GM10266 (cell line): ENCODE measurements around the gene AFP.

ENCODE experiments used
- DNase-seq: peaks from one replicate; pipeline ENCODE4 v3.0.0; 2012; ENCODE audit errors: extremely low spot score
- TF ChIP-seq, protein P1 (sequence below): IDR thresholded peaks from 2 replicates; pipeline ENCODE4 v1.5.1; 2012; ENCODE audit warnings: mild to moderate bottlenecking, low read depth; ENCODE audit not compliant: control insufficient read depth, insufficient read depth; ENCODE audit errors: missing control alignments

AFP gene

DNA sequence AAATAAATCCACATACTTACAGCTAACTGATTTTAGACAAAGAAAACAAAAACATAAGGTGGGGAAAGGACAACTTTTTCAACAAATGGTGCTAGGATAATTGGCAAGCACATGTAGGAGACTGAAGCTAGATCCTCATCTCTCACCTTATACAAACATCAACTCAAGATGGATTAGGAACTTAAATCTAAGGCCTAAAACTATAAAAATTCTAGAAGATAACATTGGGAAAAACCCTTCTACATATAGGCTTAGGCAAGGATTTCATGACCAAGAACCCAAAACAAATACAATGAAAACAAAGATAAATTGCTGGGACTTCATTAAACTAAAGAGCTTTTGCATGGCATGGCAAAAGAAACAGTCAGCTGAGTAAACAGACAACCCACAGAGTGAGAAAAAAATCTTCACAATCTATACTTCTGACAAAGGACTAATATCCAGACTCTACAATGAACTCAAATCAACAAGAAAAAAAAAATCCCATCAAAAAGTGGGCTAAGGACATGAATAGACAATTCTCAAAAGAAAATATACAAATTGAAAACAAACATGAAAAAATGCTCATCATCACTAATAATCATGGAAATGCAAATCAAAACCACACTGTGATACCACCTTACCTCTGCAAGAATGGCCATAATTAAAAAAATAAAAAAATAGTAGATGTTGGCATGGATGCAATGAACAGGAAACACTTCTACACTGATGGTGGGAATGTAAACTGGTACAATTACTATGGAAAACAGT lies 14.1 kb upstream of the AFP start:
- TF ChIP-seq, protein P1, sequence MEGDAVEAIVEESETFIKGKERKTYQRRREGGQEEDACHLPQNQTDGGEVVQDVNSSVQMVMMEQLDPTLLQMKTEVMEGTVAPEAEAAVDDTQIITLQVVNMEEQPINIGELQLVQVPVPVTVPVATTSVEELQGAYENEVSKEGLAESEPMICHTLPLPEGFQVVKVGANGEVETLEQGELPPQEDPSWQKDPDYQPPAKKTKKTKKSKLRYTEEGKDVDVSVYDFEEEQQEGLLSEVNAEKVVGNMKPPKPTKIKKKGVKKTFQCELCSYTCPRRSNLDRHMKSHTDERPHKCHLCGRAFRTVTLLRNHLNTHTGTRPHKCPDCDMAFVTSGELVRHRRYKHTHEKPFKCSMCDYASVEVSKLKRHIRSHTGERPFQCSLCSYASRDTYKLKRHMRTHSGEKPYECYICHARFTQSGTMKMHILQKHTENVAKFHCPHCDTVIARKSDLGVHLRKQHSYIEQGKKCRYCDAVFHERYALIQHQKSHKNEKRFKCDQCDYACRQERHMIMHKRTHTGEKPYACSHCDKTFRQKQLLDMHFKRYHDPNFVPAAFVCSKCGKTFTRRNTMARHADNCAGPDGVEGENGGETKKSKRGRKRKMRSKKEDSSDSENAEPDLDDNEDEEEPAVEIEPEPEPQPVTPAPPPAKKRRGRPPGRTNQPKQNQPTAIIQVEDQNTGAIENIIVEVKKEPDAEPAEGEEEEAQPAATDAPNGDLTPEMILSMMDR, result no peak
- DNase-seq, result no peak

DNA sequence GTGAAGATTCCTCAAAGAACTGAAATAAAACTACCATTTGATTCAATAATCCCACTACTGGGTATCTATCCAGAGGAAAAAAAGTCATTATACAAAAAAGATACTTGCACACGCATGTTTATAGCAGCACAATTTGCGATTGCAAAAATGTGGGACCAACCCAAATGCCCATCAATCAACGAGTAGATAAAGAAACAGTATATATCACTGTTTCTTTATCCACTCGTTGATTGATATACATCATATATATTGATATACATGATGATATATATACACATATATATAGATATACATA lies 13.6 kb upstream of the AFP start:
- TF ChIP-seq, protein P1, result no peak
- DNase-seq, result no peak

DNA sequence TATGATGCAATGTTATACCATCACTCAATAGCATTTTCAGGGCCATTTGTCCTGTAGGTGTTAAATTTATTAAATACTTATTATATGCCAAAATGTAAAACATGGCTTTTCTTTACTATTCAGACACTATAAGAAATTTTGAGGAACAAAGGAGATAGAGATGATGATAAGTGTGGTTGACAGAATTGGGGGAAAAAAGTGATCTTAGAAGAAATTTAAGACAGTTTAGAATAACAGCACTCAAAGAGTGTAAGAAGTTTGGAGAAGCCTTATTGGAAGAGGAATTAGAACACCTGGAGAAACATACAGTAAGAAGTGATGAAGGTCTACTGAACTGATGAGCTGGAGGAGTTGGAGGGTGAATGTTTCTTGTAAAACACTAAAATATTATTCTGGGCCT lies 12.8 kb upstream of the AFP start:
- TF ChIP-seq, protein P1, result no peak
- DNase-seq, result no peak

DNA sequence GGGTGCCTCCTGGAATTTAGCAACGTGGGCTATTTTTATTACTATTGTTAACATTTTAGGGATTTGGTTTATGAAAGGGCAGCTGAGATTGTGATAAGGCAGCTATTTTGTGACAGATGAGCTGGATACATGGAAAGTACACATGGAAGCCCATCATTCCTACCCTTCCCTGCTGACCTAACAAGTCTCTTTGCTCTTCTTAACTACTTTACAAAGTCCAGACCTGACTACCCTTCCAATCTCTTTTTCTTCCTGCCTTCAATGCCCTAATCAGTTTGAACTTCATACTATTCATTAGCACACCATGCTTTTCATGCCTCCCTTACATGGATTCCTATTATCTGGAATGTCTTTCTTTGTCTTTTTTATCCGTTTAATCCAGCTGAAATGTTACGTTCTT lies 9.4 kb upstream of the AFP start:
- TF ChIP-seq, protein P1, result no peak
- no peak for DNase-seq

DNA sequence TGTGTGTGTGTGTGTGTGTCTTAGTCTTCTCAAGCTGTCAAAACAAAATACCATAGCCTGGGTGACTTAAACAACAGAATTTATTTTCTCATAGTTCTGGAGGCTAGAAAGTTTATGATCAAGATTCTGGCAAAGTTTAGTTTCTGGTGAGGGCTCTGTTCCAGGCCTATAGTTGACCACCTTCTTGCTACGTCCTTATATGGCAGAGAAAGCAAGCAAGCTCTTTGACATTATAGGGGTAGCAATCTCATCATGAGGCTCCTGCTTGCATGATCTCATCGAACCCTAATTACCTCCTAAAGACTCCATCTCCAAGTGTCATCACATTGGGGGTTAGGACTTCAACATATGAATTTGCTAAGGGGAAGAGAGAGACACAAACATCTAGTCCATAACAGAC lies 6.9 kb upstream of the AFP start:
- no peak for DNase-seq
- TF ChIP-seq, protein P1, result no peak

DNA sequence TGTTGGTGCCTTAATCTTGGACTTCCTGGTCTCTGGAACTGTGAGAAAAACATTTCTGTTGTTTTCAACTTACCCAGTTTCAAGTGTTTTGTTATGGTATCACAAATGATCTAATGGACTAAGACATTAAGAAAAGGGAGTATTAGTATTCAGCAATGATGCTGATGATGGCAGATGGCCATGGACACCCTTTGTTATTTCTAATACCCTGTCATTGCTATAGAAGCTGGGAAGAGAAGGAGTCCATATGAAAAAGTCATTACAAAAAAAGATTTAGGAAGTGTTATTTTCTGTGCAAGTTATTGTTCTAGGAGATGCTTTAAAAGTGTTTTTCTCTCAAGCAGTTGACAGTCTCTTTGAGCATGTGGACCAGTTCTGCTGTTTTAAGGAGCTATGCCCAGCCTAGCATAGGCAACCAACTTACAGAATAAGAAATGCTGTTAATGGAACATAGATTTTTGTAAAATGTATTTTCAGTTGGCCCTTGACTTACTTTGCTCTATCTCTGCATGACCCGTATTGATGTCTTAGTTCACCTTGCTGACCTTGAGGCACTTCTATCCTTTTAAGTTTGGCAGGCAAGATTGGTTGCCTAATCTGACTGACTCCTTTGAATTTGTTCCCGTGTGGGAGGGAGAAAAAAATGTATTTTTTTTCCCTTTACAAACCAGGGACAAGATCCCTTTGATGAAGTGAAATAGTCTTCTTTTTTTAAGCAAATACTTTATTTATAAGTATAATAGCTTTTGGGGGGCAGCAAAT lies 6.0 kb upstream of the AFP start:
- TF ChIP-seq, protein P1, result no peak
- no peak for DNase-seq

DNA sequence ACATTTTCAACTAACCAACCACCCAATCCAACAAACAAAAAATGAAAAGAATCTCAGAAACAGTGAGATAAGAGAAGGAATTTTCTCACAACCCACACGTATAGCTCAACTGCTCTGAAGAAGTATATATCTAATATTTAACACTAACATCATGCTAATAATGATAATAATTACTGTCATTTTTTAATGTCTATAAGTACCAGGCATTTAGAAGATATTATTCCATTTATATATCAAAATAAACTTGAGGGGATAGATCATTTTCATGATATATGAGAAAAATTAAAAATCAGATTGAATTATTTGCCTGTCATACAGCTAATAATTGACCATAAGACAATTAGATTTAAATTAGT lies 4.2 kb upstream of the AFP start:
- no peak for DNase-seq
- TF ChIP-seq, protein P1, result no peak
